ENCODE data around the gene INTS3.

The INTS3 gene

DNA sequence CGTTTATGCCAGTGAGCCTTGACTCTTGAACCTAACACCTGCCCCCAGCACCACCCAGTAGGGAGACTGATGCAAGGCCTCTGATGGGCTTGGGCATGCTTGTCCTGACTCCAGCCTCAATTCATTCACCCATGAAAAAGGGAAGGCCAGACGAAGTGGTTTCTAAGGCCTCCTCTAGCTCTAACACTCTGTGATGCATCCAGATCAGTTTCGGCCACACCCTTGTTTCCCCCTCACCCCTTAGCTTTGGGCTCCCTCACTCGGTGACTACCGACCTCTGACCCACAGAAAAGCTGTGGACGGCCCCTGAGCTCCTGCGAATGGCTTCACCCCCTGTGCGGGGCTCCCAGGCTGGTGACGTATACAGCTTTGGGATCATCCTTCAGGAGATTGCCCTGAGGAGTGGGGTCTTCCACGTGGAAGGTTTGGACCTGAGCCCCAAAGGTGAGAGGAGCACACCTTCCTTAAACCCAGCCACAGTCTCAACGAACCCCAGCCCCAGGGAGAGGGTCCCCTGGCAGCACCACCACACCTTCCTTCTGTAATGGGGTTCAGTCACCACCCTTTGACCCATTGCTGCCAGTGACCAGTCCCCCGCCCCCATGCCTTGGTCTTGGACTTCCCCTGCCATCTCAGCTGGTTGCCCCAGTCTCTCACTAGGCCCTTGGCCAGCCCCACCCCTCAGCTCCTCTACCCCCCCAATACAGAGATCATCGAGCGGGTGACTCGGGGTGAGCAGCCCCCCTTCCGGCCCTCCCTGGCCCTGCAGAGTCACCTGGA is 40.3 kb upstream of the INTS3 start:
- no peak for TF ChIP-seq NFIC (IDR thresholded peaks at IDR 0.05)
- TF ChIP-seq EP300 (IDR thresholded peaks at IDR 0.05; ENCODE audit: borderline replicate concordance), result no peak
- no peak for TF ChIP-seq EGR1 (IDR thresholded peaks at IDR 0.05)
- TF ChIP-seq YY1 (IDR thresholded peaks at IDR 0.05; ENCODE audit: low read depth), result no peak
- TF ChIP-seq, protein P1, sequence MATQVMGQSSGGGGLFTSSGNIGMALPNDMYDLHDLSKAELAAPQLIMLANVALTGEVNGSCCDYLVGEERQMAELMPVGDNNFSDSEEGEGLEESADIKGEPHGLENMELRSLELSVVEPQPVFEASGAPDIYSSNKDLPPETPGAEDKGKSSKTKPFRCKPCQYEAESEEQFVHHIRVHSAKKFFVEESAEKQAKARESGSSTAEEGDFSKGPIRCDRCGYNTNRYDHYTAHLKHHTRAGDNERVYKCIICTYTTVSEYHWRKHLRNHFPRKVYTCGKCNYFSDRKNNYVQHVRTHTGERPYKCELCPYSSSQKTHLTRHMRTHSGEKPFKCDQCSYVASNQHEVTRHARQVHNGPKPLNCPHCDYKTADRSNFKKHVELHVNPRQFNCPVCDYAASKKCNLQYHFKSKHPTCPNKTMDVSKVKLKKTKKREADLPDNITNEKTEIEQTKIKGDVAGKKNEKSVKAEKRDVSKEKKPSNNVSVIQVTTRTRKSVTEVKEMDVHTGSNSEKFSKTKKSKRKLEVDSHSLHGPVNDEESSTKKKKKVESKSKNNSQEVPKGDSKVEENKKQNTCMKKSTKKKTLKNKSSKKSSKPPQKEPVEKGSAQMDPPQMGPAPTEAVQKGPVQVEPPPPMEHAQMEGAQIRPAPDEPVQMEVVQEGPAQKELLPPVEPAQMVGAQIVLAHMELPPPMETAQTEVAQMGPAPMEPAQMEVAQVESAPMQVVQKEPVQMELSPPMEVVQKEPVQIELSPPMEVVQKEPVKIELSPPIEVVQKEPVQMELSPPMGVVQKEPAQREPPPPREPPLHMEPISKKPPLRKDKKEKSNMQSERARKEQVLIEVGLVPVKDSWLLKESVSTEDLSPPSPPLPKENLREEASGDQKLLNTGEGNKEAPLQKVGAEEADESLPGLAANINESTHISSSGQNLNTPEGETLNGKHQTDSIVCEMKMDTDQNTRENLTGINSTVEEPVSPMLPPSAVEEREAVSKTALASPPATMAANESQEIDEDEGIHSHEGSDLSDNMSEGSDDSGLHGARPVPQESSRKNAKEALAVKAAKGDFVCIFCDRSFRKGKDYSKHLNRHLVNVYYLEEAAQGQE (IDR thresholded peaks at IDR 0.05; ENCODE audit: low read depth), result no peak
- TF ChIP-seq FOXM1 (IDR thresholded peaks at IDR 0.05; ENCODE audit: borderline replicate concordance, low read depth), result no peak
- no peak for TF ChIP-seq ZBTB7A (IDR thresholded peaks at IDR 0.05; ENCODE audit: low read depth)
- no peak for TF ChIP-seq TEAD4 (IDR thresholded peaks at IDR 0.05)
- TF ChIP-seq, protein P2, sequence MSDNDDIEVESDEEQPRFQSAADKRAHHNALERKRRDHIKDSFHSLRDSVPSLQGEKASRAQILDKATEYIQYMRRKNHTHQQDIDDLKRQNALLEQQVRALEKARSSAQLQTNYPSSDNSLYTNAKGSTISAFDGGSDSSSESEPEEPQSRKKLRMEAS (IDR thresholded peaks at IDR 0.05), result no peak
- TF ChIP-seq, protein P3, sequence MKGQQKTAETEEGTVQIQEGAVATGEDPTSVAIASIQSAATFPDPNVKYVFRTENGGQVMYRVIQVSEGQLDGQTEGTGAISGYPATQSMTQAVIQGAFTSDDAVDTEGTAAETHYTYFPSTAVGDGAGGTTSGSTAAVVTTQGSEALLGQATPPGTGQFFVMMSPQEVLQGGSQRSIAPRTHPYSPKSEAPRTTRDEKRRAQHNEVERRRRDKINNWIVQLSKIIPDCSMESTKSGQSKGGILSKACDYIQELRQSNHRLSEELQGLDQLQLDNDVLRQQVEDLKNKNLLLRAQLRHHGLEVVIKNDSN (IDR thresholded peaks at IDR 0.05), result no peak
- no peak for TF ChIP-seq TAF1 (IDR thresholded peaks at IDR 0.05; ENCODE audit: low read depth)
- no peak for TF ChIP-seq CEBPB (IDR thresholded peaks at IDR 0.05)
- no peak for TF ChIP-seq CREB1 (IDR thresholded peaks at IDR 0.05; ENCODE audit: low read depth)
- TF ChIP-seq RAD21 (IDR thresholded peaks at IDR 0.05; ENCODE audit: low read depth), result no peak

DNA sequence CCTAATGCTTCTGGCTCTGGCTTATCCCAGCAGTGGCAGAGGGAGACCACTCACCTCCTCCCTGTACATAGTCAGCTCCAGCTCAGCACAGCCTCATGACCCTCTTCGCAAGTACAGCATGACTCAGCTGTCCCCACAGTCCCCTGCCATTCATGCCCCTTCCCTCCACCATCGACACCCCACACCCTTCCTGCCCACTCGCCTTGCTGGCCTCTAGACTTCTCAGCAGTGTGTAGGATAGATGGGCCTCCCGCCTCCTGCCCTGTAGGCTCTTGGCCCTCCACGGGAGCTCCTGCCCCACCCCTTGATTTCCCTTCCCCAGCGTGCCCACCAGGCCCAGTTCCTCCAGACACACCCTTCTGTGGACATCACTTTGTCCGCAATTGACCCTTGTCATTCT is 39.6 kb upstream of the INTS3 start:
- TF ChIP-seq EGR1 (IDR thresholded peaks at IDR 0.05), result no peak
- TF ChIP-seq RAD21 (IDR thresholded peaks at IDR 0.05; ENCODE audit: low read depth), result no peak
- TF ChIP-seq, protein P2 (IDR thresholded peaks at IDR 0.05), result no peak
- no peak for TF ChIP-seq CEBPB (IDR thresholded peaks at IDR 0.05)
- TF ChIP-seq, protein P1 (IDR thresholded peaks at IDR 0.05; ENCODE audit: low read depth), result no peak
- no peak for TF ChIP-seq EP300 (IDR thresholded peaks at IDR 0.05; ENCODE audit: borderline replicate concordance)
- no peak for TF ChIP-seq NFIC (IDR thresholded peaks at IDR 0.05)

DNA sequence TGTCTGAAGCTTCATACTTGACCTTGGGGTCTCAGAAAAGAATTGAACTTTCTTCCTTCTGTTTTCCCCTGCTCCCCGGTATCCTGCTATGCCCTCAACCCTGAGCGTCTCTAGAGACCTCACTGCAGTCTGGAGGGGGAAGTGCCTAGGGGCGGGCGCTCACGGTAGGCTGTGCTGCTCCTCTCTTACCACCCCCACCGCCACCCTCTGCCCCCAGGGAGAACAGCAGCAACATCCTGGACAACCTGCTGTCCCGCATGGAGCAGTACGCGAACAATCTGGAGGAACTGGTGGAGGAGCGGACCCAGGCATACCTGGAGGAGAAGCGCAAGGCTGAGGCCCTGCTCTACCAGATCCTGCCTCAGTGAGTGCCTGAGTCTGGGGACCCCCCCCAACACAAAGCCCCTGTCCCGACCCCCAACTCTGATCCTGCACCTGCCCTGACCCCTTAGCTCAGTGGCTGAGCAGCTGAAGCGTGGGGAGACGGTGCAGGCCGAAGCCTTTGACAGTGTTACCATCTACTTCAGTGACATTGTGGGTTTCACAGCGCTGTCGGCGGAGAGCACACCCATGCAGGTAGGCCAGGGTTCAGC is 39.0 kb upstream of the INTS3 start:
- TF ChIP-seq CREB1 (IDR thresholded peaks at IDR 0.05; ENCODE audit: low read depth) (no peak), EP300 (IDR thresholded peaks at IDR 0.05; ENCODE audit: borderline replicate concordance) (no peak), TCF12 (IDR thresholded peaks at IDR 0.05; ENCODE audit: low read depth) (no peak), EGR1 (IDR thresholded peaks at IDR 0.05) (no peak), ZBTB7A (IDR thresholded peaks at IDR 0.05; ENCODE audit: low read depth) (no peak), YY1 (IDR thresholded peaks at IDR 0.05; ENCODE audit: low read depth) (no peak)
- TF ChIP-seq, protein P1 (IDR thresholded peaks at IDR 0.05; ENCODE audit: low read depth), result no peak

DNA sequence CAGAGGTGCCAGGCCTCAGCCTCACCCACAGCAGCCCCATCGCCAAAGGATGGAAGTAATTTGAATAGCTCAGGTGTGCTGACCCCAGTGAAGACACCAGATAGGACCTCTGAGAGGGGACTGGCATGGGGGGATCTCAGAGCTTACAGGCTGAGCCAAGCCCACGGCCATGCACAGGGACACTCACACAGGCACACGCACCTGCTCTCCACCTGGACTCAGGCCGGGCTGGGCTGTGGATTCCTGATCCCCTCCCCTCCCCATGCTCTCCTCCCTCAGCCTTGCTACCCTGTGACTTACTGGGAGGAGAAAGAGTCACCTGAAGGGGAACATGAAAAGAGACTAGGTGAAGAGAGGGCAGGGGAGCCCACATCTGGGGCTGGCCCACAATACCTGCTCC is 34.4 kb upstream of the INTS3 start:
- no peak for TF ChIP-seq ZBTB7A (IDR thresholded peaks at IDR 0.05; ENCODE audit: low read depth)
- no peak for TF ChIP-seq YY1 (IDR thresholded peaks at IDR 0.05; ENCODE audit: low read depth)
- TF ChIP-seq FOXM1 (IDR thresholded peaks at IDR 0.05; ENCODE audit: borderline replicate concordance, low read depth), result no peak
- TF ChIP-seq, protein P2 (IDR thresholded peaks at IDR 0.05), result no peak
- no peak for TF ChIP-seq CEBPB (IDR thresholded peaks at IDR 0.05)
- no peak for TF ChIP-seq NFIC (IDR thresholded peaks at IDR 0.05)
- no peak for TF ChIP-seq CREB1 (IDR thresholded peaks at IDR 0.05; ENCODE audit: low read depth)
